ENCODE measurements around the gene PDCD11. TPM values are rescaled to one million over a fixed set of nuclear protein-coding genes. Genes with fewer than 3 reads are reported as not detected.

The PDCD11 gene
- total RNA-seq, 1 experiment from 2014 or later: 20.4 TPM

DNA sequence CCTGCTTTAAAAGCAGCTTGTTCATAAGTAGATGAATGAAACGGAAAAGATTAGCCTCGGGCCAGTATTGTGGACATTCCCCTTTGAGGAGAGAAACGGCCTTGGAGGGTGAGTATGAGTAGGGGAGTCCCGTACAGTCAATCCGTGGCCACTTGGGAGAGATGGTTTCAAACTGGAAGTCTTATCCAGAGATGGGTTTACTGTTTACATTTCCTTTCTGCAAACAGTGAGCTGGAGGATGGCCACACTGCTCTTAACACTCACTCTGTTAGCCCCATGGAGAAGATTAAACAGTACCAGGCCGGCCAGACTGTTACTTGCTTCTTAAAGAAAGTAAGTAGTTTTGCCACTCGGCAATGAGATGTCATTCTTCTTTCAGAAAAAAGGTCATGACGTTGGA lies 35.5 kb downstream of the PDCD11 start:
- intact Hi-C loops (cut with micrococcal nuclease; ENCODE audit: unreplicated experiment): no loop called here
- H3K4me3 ChIP-seq: no peak overlapping the region
- no peaks in the 10 kb centered on the region for H3K4me1 ChIP-seq (replicated peaks; ENCODE audit: insufficient read depth)
- H2AFZ ChIP-seq: no peak overlapping the region
- H4K20me1 ChIP-seq (ENCODE audit: insufficient read depth): no peaks in the 10 kb centered on the region
- CTCF ChIA-PET: no interaction called here
- H3K79me2 ChIP-seq (ENCODE audit: low read depth): no peaks in the 10 kb centered on the region
- DNase-seq: no peak
- no peaks in the 10 kb centered on the region for H3F3A ChIP-seq (ENCODE audit: insufficient read depth, low read depth)
- POLR2A ChIA-PET (ENCODE audit: unreplicated experiment): no interaction called here
- BruUV-seq (replicated peaks): no TSS peak
- H3K9me3 ChIP-seq (ENCODE audit: insufficient read depth, low read depth): no peaks in the 10 kb centered on the region
- 0 out of 2 replicates have a peak, but pooled peaks cover 7% of the 10 kb centered on the region for H3K36me3 ChIP-seq (ENCODE audit: low read depth)
- no peak for TF ChIP-seq EZH2 (IDR thresholded peaks at IDR 0.05; ENCODE audit: low read depth)
- TF ChIP-seq, protein P1, sequence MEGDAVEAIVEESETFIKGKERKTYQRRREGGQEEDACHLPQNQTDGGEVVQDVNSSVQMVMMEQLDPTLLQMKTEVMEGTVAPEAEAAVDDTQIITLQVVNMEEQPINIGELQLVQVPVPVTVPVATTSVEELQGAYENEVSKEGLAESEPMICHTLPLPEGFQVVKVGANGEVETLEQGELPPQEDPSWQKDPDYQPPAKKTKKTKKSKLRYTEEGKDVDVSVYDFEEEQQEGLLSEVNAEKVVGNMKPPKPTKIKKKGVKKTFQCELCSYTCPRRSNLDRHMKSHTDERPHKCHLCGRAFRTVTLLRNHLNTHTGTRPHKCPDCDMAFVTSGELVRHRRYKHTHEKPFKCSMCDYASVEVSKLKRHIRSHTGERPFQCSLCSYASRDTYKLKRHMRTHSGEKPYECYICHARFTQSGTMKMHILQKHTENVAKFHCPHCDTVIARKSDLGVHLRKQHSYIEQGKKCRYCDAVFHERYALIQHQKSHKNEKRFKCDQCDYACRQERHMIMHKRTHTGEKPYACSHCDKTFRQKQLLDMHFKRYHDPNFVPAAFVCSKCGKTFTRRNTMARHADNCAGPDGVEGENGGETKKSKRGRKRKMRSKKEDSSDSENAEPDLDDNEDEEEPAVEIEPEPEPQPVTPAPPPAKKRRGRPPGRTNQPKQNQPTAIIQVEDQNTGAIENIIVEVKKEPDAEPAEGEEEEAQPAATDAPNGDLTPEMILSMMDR (conservative IDR thresholded peaks at IDR 0.05): no peak
- no peak overlapping the region for H3K27ac ChIP-seq
- H3K9me2 ChIP-seq (ENCODE audit: insufficient read depth): no peaks in the 10 kb centered on the region
- no peak overlapping the region for H3K4me2 ChIP-seq
- no peaks in the 10 kb centered on the region for H3K27me3 ChIP-seq (ENCODE audit: insufficient read depth, low read depth)

DNA sequence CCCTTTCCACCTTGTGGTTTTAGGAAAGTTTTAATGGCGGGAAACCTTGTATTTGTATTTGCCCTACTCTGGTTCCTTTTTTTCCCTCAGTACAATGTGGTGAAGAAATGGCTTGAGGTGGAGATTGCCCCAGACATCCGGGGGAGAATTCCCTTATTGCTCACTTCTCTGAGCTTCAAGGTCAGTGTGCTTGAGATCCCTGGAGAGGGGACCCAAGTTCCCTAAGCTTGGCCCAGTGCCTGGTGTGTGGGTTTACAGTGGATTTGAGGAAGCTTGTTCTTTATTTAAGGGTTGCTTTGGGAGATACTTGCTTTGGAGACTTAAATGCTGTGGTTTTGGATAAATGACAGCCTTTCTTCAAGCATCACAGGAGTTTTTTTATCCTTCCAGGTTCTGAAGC lies 37.4 kb downstream of the PDCD11 start:
- ChIA-PET CTCF (no interaction called here), POLR2A (ENCODE audit: unreplicated experiment) (no interaction called here)
- no peaks in the 10 kb centered on the region for H3K79me2 ChIP-seq (ENCODE audit: low read depth)
- no peak for DNase-seq
- no TSS peak for BruUV-seq (replicated peaks)
- H3K4me3 ChIP-seq: no peak overlapping the region
- TF ChIP-seq, protein P1 (conservative IDR thresholded peaks at IDR 0.05): no peak
- no peak for TF ChIP-seq EZH2 (IDR thresholded peaks at IDR 0.05; ENCODE audit: low read depth)
- intact Hi-C loops (cut with micrococcal nuclease; ENCODE audit: unreplicated experiment): no loop called here
- no peaks in the 10 kb centered on the region for H3F3A ChIP-seq (ENCODE audit: insufficient read depth, low read depth)
- no peak overlapping the region for H2AFZ ChIP-seq
- no peak overlapping the region for H3K4me2 ChIP-seq
- H3K9me2 ChIP-seq (ENCODE audit: insufficient read depth): no peaks in the 10 kb centered on the region
- no peak overlapping the region for H3K27ac ChIP-seq
- no peaks in the 10 kb centered on the region for H4K20me1 ChIP-seq (ENCODE audit: insufficient read depth)
- 0 out of 2 replicates have a peak, but pooled peaks cover 6% of the 10 kb centered on the region for H3K36me3 ChIP-seq (ENCODE audit: low read depth)
- no peaks in the 10 kb centered on the region for H3K9me3 ChIP-seq (ENCODE audit: insufficient read depth, low read depth)
- no peaks in the 10 kb centered on the region for H3K27me3 ChIP-seq (ENCODE audit: insufficient read depth, low read depth)
- no peaks in the 10 kb centered on the region for H3K4me1 ChIP-seq (replicated peaks; ENCODE audit: insufficient read depth)

DNA sequence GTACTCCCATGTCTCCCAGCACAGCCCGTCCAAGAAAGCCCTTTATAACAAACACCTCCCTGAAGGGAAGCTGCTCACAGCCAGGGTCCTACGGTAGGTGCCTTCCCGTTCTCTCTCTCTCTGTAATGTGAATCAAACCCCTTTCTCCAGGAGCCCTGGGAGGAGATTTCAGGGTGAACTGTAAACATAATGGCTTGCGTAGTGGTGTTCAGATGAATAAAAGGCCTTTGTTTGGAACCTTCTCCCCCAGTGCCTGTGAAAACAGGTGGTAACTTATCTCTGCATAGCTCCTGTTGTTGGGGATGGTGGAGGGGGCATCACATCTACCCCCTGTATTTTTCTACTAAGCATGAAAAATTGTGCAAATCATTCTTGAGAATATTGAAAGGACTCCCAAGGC lies 43.4 kb downstream of the PDCD11 start:
- no TSS peak for BruUV-seq (replicated peaks)
- H3F3A ChIP-seq (ENCODE audit: insufficient read depth, low read depth): peaks cover 2% of the 10 kb centered on the region; the same call in 1 of the 2 replicates
- CTCF ChIA-PET: no interaction called here
- no peaks in the 10 kb centered on the region for H3K79me2 ChIP-seq (ENCODE audit: low read depth)
- no peak for TF ChIP-seq EZH2 (IDR thresholded peaks at IDR 0.05; ENCODE audit: low read depth)
- TF ChIP-seq, protein P1 (conservative IDR thresholded peaks at IDR 0.05): no peak
- H3K27ac ChIP-seq: no peak overlapping the region
- H3K36me3 ChIP-seq (ENCODE audit: low read depth): no peaks in the 10 kb centered on the region
- intact Hi-C loops (cut with micrococcal nuclease; ENCODE audit: unreplicated experiment): loop anchor here (5.0 kb wide), 1 partner anchor 38 kb away; the partner anchor contains the start of gene CALHM3
- POLR2A ChIA-PET (ENCODE audit: unreplicated experiment): no interaction called here
- no peaks in the 10 kb centered on the region for H3K27me3 ChIP-seq (ENCODE audit: insufficient read depth, low read depth)
- no peak overlapping the region for H2AFZ ChIP-seq
- no peaks in the 10 kb centered on the region for H3K9me2 ChIP-seq (ENCODE audit: insufficient read depth)
- no peaks in the 10 kb centered on the region for H3K4me1 ChIP-seq (replicated peaks; ENCODE audit: insufficient read depth)
- DNase-seq: no peak
- H3K4me3 ChIP-seq: no peak overlapping the region
- no peak overlapping the region for H3K4me2 ChIP-seq
- H3K9me3 ChIP-seq (ENCODE audit: insufficient read depth, low read depth): no peaks in the 10 kb centered on the region
- no peaks in the 10 kb centered on the region; the same call in 1 of the 2 replicates for H4K20me1 ChIP-seq (ENCODE audit: insufficient read depth)

All from PC-9 (cell line).